Posterior vena cava (tissue), 2 donors: ENCODE results near the gene OR4F15. TPM values are rescaled to one million over a fixed set of nuclear protein-coding genes. Genes with fewer than 3 reads are reported as not detected.

Source experiments
- DNase-seq: peaks from one replicate; pipeline ENCODE4 v3.0.0-alpha.2; 2020; ENCODE audit warnings: low spot score
- intact Hi-C, 2 donors: fragments of 100-400 bp; cut with DNase I; formaldehyde crosslinking; loops; one replicate each; pipeline versions ENCODE4 v1.14.1 to v1.14.2; 2022 to 2023
- total RNA-seq, 2 donors: library from RNA; stranded (reverse); fragmentation: NEBNext Ultra II Directional; extraction: Animal tissue kit (Norgen Biotek cat#: 25700); gene quantifications; one replicate each; pipeline ENCODE4 v1.2.1, GENCODE V29; 2021
- donor health status: DM: yes; HTN: yes; CAD: no.
- donor health status: DM: yes; HTN: yes; CAD: no.

Gene OR4F15
- total RNA-seq, 2 donors from 2014 or later, result not detected

DNA sequence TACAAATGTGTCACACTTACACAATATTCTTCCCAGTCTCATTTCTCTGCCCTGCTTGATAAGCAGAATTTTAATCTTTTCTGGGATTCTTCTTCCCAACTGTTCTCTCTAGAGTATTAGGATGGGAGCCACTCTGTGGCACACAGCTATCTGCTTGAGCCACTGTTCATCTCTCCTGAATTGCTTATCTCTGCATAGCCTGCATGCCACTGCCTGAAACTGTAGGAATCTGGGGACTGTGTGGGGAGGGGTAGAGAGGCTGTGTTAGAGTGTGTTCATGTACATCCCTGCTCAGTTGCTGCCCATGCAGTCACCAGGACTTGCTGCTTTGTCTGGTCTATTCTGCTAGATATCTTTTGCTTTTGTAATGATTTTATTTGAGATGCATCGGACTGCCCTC lies 11.0 kb upstream of the OR4F15 start:
- intact Hi-C loops, result no loop called here

DNA sequence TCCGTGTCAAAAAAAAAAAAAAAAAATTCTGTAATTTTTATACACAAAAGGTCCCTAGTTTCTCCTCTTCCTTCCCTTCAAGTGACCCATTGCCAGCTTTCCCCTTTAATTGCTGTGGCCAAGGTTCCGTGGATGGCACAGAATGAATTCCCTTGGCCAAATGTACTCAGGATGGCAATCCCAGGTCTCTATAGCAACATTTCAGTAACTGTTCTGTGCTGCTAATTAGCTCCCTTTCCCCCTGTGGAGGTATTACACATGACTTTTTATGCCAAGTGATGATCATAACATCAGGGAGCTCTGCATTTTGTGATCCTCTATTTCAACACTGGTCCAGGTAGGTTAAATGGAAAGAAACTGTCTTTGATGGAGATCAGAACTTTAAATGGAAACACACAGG lies 8.8 kb upstream of the OR4F15 start, which contains the start of gene OR4F6:
TSS of gene OR4F6 (plus strand) at position 301 of the 400 bp plus-strand sequence. CDS start 2,211 bp downstream, outside the sequence.
- intact Hi-C loops, result no loop called here
- no peak for DNase-seq

More for the DNA sequence above, 11.0 kb upstream of the OR4F15 start:
- no peak for DNase-seq

DNA sequence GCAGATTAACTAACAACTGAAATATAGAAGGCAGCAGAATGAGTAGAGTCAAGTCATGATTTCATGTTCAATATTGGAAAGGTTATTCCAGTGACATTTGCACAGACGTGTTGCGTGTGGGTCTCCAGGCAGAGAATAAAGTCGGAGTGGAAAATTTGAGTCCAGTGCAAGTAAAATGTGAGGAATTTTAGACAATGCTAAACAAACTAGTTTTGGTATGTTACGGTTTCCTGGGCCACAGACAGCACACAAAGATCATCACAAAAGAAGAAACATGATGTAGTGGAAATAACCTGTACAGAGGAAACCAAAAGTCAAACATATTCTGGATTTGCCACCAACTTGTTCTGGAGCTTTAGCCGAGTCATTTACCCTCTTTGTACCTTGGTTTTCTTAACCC lies 8.3 kb upstream of the OR4F15 start:
- DNase-seq, result no peak
- intact Hi-C loops, result no loop called here

DNA sequence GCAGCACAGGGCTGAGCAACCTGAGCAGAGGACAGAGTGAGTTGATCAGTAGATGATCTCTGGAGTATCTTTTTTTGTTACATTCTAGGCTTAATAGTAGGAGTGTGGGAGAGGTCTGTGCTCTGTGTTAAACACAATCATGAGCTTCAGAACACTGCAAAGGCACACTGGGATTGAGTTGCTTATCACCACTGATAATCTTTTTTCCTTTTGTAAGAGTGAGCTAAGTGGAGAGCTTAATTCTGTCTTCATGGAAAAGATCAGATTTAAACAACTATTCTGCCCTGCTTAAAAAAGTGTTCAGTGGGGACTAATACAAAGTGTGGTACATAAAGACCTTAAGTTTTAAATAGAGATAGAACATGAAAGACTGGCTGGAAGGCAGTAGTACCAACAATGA lies 7.6 kb upstream of the OR4F15 start:
- intact Hi-C loops, result no loop called here
- no peak for DNase-seq

DNA sequence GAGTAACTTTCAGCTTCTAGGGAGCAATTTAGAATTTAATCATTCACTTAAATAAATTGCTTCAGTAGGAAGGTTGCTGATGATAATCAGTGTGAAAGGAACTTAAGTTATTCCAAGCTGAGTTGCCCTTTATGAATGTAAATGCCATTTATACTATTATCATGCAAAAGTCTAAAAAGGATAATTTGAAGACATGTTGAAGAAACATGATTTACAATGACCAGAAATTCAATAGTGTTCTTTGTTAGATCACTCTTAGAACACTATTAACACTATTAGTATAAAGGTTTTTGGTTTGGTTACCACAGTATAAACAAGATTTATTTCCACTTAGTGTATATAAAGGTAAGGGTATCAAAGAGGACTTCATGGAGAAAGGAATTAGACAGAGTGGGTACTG lies 7.1 kb upstream of the OR4F15 start:
- DNase-seq, result no peak
- intact Hi-C loops, result no loop called here

DNA sequence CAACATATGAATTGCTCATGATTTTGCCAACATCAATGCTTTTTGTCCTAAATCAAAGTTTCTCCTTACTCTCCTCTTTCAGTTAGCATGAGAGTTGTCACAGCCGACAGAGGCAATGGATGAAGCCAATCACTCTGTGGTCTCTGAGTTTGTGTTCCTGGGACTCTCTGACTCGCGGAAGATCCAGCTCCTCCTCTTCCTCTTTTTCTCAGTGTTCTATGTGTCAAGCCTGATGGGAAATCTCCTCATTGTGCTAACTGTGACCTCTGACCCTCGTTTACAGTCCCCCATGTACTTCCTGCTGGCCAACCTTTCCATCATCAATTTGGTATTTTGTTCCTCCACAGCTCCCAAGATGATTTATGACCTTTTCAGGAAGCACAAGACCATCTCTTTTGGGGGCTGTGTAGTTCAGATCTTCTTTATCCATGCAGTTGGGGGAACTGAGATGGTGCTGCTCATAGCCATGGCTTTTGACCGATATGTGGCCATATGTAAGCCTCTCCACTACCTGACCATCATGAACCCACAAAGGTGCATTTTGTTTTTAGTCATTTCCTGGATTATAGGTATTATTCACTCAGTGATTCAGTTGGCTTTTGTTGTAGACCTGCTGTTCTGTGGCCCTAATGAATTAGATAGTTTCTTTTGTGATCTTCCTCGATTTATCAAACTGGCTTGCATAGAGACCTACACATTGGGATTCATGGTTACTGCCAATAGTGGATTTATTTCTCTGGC lies 6.2 kb upstream of the OR4F15 start:
- DNase-seq, result no peak
- intact Hi-C loops, result no loop called here

DNA sequence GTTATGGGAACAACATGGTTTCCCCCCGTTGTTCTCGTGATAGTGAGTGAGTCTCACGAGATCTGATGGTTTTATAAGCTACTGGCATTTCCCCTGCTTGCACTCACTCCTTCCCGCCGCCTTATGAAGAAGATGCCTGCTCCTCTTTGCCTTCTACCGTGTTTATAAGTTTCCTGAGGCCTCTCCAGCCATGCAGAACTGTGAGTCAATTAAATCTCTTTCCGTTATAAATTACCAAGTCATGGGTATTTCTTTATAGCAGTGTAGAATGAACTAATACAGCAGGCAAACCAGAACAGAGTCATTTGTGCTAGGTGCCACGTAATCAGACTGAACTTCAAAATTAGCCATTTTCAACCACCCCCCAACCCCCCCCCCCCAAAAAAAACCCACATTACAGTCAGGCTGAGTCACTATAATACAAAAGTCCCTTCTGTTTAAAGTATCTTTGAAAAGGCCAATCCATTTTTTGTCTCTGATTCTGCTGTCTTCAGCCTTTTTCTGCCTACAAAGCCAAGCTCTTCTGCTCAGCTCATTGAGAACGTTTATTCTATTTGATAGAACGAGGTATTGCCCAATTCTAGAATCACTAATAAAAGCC lies 4.6 kb upstream of the OR4F15 start:
- DNase-seq, result no peak
- intact Hi-C loops, result no loop called here

DNA sequence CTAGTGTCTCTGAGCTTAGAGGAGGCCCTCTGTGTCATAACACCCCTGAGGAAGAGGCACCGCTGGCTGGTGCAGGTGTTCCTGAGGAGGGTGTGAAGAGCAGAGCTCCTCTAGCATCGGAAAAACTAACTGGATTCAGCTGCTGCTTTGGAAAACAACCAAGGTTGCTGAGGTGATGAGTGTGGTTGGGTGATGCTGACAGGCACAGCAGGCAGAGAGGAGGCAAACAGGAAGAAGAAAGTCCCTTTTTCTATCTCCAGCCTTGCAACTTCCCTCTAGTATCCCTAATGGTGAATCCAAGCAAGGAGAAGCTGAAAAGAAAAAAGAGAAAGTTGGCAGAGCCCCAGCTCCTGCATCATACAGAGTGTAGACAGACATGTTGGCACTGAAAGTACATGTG lies 3.8 kb upstream of the OR4F15 start:
- no peak for DNase-seq
- intact Hi-C loops, result no loop called here

DNA sequence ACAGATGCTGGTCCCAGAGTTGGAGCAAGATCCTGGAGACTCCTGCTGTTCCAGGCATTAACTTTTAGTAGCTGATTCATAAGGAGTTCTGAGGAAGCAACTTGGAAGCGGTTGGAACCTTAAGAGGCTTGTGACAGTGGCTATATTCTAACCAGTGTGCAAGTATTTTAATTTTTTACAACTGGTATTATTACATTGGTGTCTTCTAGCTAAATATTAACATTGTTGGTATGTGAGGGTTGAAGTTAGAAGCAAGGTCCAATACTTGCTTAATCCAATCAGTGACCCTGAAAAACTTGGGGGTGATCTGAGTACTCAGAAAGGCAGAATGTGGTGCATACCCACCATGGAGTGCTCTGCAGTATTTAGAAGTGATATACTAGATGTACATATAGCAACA lies 1.5 kb upstream of the OR4F15 start:
- intact Hi-C loops, result no loop called here
- no peak for DNase-seq

DNA sequence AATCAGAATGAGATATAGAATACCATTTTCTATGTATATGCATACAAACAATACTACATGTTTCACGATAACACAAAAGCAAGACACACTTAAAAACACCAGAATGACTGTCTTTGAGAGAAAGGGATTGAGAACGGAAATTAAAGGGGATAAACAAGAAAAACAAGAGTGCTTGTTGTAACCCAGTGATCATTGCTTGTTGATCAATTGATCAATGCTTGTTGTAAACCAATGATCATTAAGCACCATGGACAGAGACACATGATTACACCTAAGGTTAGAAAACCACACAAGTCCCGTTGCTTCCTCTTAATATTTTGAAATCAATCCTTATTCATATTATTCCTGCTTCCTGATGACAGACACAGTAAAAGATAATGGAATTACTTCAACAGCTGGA lies 1.1 kb upstream of the OR4F15 start:
- intact Hi-C loops, result no loop called here
- DNase-seq, result no peak

DNA sequence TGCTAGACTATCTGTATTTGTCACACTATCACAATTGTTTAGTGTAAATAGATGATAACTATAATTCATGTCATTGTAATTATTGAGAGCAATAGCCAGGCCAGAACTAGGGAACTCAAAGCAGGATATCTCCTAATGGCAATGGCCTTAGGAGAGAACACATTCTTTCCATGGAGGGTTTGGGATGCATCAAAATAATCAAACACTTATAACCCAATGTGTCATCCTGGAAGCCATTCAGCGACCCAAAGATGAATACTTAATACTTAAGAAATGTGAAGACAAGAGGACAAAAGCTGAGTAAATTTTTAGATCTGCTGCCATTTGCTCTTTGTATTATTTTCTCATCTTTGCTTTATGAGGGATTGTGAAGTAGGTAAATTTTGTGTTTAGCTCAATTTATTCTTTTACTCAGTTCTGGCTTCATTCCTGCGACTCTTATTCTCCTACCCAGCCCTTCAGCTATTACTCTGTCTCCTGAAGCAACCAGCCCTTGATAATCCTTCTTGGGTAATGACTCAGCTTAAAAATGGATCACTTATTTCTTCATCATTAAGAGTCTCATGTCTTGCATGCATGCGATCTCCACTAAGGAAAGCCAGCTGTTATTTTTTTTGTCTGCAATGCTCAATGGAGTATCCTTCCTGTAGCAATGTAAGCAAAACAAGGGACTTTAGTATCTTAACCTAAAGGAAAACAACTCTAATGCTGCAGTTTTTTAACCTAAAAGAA lies 2.0 kb downstream of the OR4F15 start:
- intact Hi-C loops, result no loop called here
- DNase-seq, result no peak

DNA sequence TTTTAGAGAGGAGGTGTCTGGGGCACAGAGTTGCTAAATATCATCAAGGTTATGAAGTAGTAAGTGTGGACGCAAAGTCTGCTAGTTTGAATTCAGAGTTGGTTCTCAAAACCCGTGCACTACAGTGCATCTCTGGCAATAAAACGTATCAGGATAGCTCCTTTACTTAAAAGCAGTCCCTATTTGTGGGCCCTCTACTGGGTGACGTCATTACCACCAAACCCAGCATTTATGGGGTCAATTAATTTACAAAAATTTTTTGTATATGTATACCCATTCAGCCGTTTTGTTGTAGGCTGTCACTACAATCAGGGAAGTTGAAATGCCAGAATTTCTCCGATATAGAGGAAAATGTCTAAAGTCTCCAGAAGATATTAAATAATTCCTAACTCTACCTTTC lies 8.8 kb downstream of the OR4F15 start:
- no peak for DNase-seq
- intact Hi-C loops, result no loop called here

DNA sequence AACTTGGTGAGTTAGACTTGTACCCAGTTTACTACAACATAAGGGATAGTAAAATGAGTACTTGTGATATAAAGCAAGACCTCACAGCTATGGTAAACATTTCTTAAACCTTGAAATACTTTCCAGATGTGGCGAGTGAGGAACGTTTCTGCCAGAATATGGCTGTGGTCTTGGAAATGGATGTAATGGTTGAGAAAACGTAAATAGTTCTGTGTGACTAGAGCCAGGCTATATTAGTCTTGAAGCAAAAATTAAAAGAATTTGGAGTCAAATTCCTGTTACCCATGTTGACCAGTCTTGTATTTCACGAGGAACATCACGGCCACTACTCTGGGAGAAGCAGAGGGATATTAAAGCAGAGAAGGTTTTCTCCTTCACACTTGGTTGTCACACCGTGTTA lies 15.3 kb downstream of the OR4F15 start:
- intact Hi-C loops, result no loop called here
- DNase-seq, result no peak

DNA sequence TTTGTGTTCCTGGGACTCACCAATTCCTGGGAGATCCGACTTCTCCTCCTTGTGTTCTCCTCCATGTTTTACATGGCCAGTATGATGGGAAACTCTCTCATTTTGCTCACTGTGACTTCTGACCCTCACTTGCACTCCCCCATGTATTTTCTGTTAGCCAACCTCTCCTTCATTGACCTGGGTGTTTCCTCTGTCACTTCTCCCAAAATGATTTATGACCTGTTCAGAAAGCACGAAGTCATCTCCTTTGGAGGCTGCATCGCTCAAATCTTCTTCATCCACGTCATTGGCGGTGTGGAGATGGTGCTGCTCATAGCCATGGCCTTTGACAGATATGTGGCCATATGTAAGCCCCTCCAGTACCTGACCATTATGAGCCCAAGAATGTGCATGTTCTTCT lies 16.8 kb downstream of the OR4F15 start:
- intact Hi-C loops, result no loop called here
- no peak for DNase-seq

DNA sequence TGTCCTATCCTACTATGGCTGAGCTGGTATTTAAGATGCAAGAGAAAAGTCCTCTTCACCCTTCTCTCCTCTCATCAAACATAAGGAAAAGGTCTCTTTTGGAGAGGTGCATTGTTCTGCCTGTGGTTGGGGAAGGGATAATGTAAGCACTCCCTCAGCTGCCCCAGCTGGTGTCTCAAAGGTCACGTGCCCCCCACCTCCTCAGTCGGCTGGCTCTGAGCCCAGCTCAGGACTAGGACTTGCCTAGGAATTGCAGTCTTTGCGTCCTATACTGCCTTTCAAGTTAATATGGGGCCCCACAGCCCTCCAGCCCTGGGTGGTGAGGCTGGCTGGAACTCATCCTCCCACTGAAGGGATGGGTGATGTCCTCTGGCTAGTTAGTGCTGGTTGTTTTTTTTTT lies 29.7 kb downstream of the OR4F15 start:
- no peak for DNase-seq
- intact Hi-C loops, result no loop called here

DNA sequence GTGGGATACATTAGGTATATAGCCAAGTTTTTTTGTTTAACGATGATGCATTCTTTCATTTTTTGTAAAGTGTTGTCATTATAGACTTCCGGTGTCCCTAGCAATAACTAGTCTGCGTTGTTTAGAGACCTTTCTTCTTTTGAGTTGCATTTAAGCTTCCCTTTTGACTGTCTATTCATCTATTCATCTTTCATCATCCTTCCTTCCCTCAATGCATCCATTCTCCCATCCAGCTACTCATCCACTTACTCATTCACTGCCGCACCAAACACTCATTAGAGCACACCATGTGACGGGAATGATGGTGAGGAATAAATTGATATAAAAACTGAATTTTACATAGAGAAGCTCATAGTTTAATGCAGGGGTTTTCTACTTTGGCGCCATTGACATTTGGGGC lies 32.9 kb downstream of the OR4F15 start:
- no peak for DNase-seq
- intact Hi-C loops, result no loop called here

DNA sequence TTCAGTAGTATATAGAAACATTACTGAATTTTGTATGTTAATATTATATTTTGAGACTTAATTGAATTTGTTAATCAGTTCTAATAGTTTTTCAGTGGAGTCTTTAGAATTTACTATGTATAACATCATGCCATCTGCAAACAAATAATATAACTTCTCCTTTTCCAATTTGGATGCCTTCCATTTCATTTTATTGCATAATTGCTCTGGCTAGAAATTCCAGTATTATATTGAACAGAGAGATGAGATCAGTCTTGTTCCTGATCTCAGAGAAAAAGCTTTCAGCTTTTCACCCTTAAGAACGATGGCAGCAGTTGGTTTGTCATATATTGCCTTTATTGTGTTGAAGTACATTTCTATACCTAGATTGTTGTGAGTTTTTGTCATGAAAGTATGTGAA lies 40.4 kb downstream of the OR4F15 start:
- intact Hi-C loops, result no loop called here
- no peak for DNase-seq
